ENCODE data around the gene COL18A1. TPM values are rescaled to one million over a fixed set of nuclear protein-coding genes. Genes with fewer than 3 reads are reported as not detected.

Gene COL18A1
- total RNA-seq, 4 donors from 2014 or later: 19.3 to 121 (median 23.3) TPM

GRCh38 chr21:45380566-45380965 is 24.4 kb upstream of the COL18A1 start:
- Histone ChIP-seq H3K27me3 (peaks cover 4% of the 10 kb centered on the region), H3K4me1 (no peaks in the 10 kb centered on the region), H3K27ac (no peak overlapping the region), H3K9me3 (no peaks in the 10 kb centered on the region), H3K36me3 (no peaks in the 10 kb centered on the region), H3K4me3 (no peak overlapping the region)
- intact Hi-C loops (cut with DNase I; ENCODE audit: low total_unique reads): no loop called here
- in situ Hi-C loops (cut with MboI; ENCODE audit: low pct_ligation_motif_present in 1 of 4, low pct_unique_long_range_greater_than_20kb in 1 of 4, low sequenced_read_pairs in 3 of 4): no loop called here
- WGBS, 2 donors (ENCODE audit: low coverage in 1 of 2): 90% methylated on average over 30 of the region's 30 CpGs; no CpG with 5 or more reads in 1 of the 2 donors
- TF ChIP-seq POLR2A (IDR thresholded peaks at IDR 0.05): no peak
- no peak for TF ChIP-seq CTCF (IDR thresholded peaks at IDR 0.05)
- DNase-seq: no peak

GRCh38 chr21:45381036-45381787 is 23.8 kb upstream of the COL18A1 start:
- Histone ChIP-seq H3K4me3 (no peak overlapping the region), H3K9me3 (no peaks in the 10 kb centered on the region), H3K27me3 (peaks cover 4% of the 10 kb centered on the region), H3K27ac (no peak overlapping the region), H3K36me3 (no peaks in the 10 kb centered on the region), H3K4me1 (peaks cover 0 to 1% (median under 1%) of the 10 kb centered on the region in 4 donors)
- WGBS, 2 donors (ENCODE audit: low coverage in 1 of 2): 93% methylated on average over 19 of the region's 24 CpGs; no CpG with 5 or more reads in 1 of the 2 donors
- in situ Hi-C loops (cut with MboI; ENCODE audit: low pct_ligation_motif_present in 1 of 4, low pct_unique_long_range_greater_than_20kb in 1 of 4, low sequenced_read_pairs in 3 of 4): no loop called here
- intact Hi-C loops (cut with DNase I; ENCODE audit: low total_unique reads): no loop called here
- TF ChIP-seq EP300 (IDR thresholded peaks at IDR 0.05; ENCODE audit: low read depth): no peak
- TF ChIP-seq POLR2A (IDR thresholded peaks at IDR 0.05): no peak
- no peak for TF ChIP-seq CTCF (IDR thresholded peaks at IDR 0.05)
- no peak for TF ChIP-seq POLR2AphosphoS5 (IDR thresholded peaks at IDR 0.05)
- no peak for DNase-seq

- no peak for TF ChIP-seq EP300 (IDR thresholded peaks at IDR 0.05; ENCODE audit: low read depth)
- no peak for TF ChIP-seq POLR2A (IDR thresholded peaks at IDR 0.05)
- no peak for TF ChIP-seq POLR2AphosphoS5 (IDR thresholded peaks at IDR 0.05)
- no peak for TF ChIP-seq CTCF (IDR thresholded peaks at IDR 0.05)
These were observed 22.9 kb upstream of the COL18A1 start for GRCh38 chr21:45381865-45382696.

GRCh38 chr21:45382697-45382997 is 22.3 kb upstream of the COL18A1 start:
- Histone ChIP-seq H3K27ac (no peak overlapping the region), H3K9me3 (no peaks in the 10 kb centered on the region), H3K27me3 (peaks cover 3% of the 10 kb centered on the region), H3K4me1 (peaks cover 0 to 7% (median 6%) of the 10 kb centered on the region in 4 donors), H3K4me3 (no peak overlapping the region), H3K36me3 (no peaks in the 10 kb centered on the region)
- DNase-seq: no peak
- no peak for TF ChIP-seq EP300 (IDR thresholded peaks at IDR 0.05; ENCODE audit: low read depth)
- TF ChIP-seq POLR2AphosphoS5 (IDR thresholded peaks at IDR 0.05): no peak
- no peak for TF ChIP-seq CTCF (IDR thresholded peaks at IDR 0.05)
- TF ChIP-seq POLR2A (IDR thresholded peaks at IDR 0.05): no peak
- 89 to 97% methylated on average over 5 to 10 of the region's 10 CpGs for WGBS, 2 donors (ENCODE audit: low coverage in 1 of 2)
- in situ Hi-C loops (cut with MboI; ENCODE audit: low pct_ligation_motif_present in 1 of 4, low pct_unique_long_range_greater_than_20kb in 1 of 4, low sequenced_read_pairs in 3 of 4) (no loop called here), intact Hi-C loops (cut with DNase I; ENCODE audit: low total_unique reads) (no loop called here)

More at GRCh38 chr21:45381865-45382696, 22.9 kb upstream of the COL18A1 start:
- no peak overlapping the region for H3K4me3 ChIP-seq
- DNase-seq: no peak
- no peaks in the 10 kb centered on the region for H3K36me3 ChIP-seq
- WGBS, 2 donors (ENCODE audit: low coverage in 1 of 2): 80% methylated on average over 27 of the region's 28 CpGs; no CpG with 5 or more reads in 1 of the 2 donors
- in situ Hi-C loops (cut with MboI; ENCODE audit: low pct_ligation_motif_present in 1 of 4, low pct_unique_long_range_greater_than_20kb in 1 of 4, low sequenced_read_pairs in 3 of 4): no loop called here
- no peaks in the 10 kb centered on the region for H3K9me3 ChIP-seq
- peaks cover 4% of the 10 kb centered on the region for H3K27me3 ChIP-seq
- intact Hi-C loops (cut with DNase I; ENCODE audit: low total_unique reads): no loop called here
- no peak overlapping the region for H3K27ac ChIP-seq
- peaks cover 0 to 7% (median 5%) of the 10 kb centered on the region in 4 donors for H3K4me1 ChIP-seq

Data from transverse colon (tissue), 4 donors.